Stimulated activated CD8-positive, alpha-beta memory T cell treated with anti-CD3 and anti-CD28 coated beads, Interleukin-15, amount 100 ng/mL, for 1 hour (primary cell): ENCODE data around the gene PLEKHB1.
A peak's percentile ranks its signal among the peaks of the same experiment; 100 is the strongest.

Source experiments
- DNase-seq: peaks from one replicate; pipeline ENCODE4 v3.0.0-alpha.2; 2020; ENCODE audit warnings: low read depth

PLEKHB1 gene

GRCh38 chr11:73645972-73646631 lies at the start of gene PLEKHB1:
PLEKHB1 (plus strand) TSS chr11:73646581; CDS start chr11:73646609, 28 bp downstream.
- no peak for DNase-seq

- DNase-seq = no peak
Measured at GRCh38 chr11:73597336-73597955, 48.9 kb upstream of the PLEKHB1 start.

- peak; percentile 80 for DNase-seq
Measured at GRCh38 chr11:73597956-73598718, 48.2 kb upstream of the PLEKHB1 start, which contains the start of gene FAM168A. FAM168A (minus strand) TSS chr11:73598112; CDS start chr11:73468474, 129,638 bp downstream.

- no peak for DNase-seq
Measured at GRCh38 chr11:73598719-73599379, 47.5 kb upstream of the PLEKHB1 start.

- DNase-seq = no peak
Measured at GRCh38 chr11:73612601-73613140, 33.7 kb upstream of the PLEKHB1 start.

GRCh38 chr11:73614591-73614990 lies 31.8 kb upstream of the PLEKHB1 start:
- no peak for DNase-seq

GRCh38 chr11:73622926-73623593 lies 23.3 kb upstream of the PLEKHB1 start:
- DNase-seq = no peak

GRCh38 chr11:73623686-73624085 lies 22.7 kb upstream of the PLEKHB1 start:
- no peak for DNase-seq

- DNase-seq = peak; percentile 51
Measured at GRCh38 chr11:73625696-73626318, 20.6 kb upstream of the PLEKHB1 start.

GRCh38 chr11:73629907-73630306 lies 16.5 kb upstream of the PLEKHB1 start:
- DNase-seq = no peak

GRCh38 chr11:73632996-73633395 lies 13.4 kb upstream of the PLEKHB1 start:
- DNase-seq = no peak

GRCh38 chr11:73633999-73634398 lies 12.4 kb upstream of the PLEKHB1 start:
- no peak for DNase-seq

GRCh38 chr11:73635721-73636120 lies 10.7 kb upstream of the PLEKHB1 start:
- no peak for DNase-seq

GRCh38 chr11:73636249-73636648 lies 10.1 kb upstream of the PLEKHB1 start:
- no peak for DNase-seq

- no peak for DNase-seq
Measured at GRCh38 chr11:73637012-73637411, 9.4 kb upstream of the PLEKHB1 start.

- DNase-seq = no peak
Measured at GRCh38 chr11:73640592-73640991, 5.8 kb upstream of the PLEKHB1 start.

GRCh38 chr11:73641668-73642067 lies 4.7 kb upstream of the PLEKHB1 start:
- no peak for DNase-seq

GRCh38 chr11:73645121-73645969 lies 1.0 kb upstream of the PLEKHB1 start:
- no peak for DNase-seq

GRCh38 chr11:73647459-73648100 lies 1.2 kb downstream of the PLEKHB1 start:
- peak; percentile 88 for DNase-seq

GRCh38 chr11:73648121-73648520 lies 1.7 kb downstream of the PLEKHB1 start:
- no peak for DNase-seq
